K562 (cell line): ENCODE results near the gene HOXA7. TPM values are rescaled to one million over a fixed set of nuclear protein-coding genes. Genes with fewer than 3 reads are reported as not detected.

Experiments used
- ATAC-seq: fragments of 200-7000 bp; cut with Tn5 transposase; 3 replicates; pipeline ENCODE4 v1.9.1; 2020; ENCODE audit warnings: moderate library complexity
- BruUV-seq: library from RNA; stranded (reverse); fragments of 400-500 nt; replicated peaks from 2 replicates; lab custom pipeline; 2021; lab: Mats Ljungman, UMichigan
- CTCF ChIA-PET: fragments of 300-600 bp; formaldehyde crosslinking; extraction: SDS; loops from one replicate; lab custom pipeline; 2021; ENCODE audit warnings: low intra/inter-chr PET ratio; lab: Yijun Ruan, JAX
- POLR2A ChIA-PET: fragments of 300-600, 350-650 bp; sonication (Branson Sonifier 250); formaldehyde crosslinking; extraction: SDS; loops from one replicate; lab custom pipeline; 2021; ENCODE audit warnings: antibody characterized with exemption, inconsistent platforms; lab: Yijun Ruan, JAX
- DNase-seq, 4 experiments: peaks; one replicate each; pipeline versions ENCODE4 v3.0.0 to v3.0.0-alpha.2; 2011 to 2018; ENCODE audit warnings: low spot score in 3 of 4, mixed read lengths in 3 of 4; ENCODE audit errors: extremely low read depth in 1 of 4
- FAIRE-seq: peaks from 2 replicates; lab custom pipeline; 2011; peaks lifted over from hg19 to GRCh38; lab: Jason Lieb, UNC
- H2AFZ ChIP-seq: 2 replicates; pipeline ENCODE4 v1.6.0; 2011; ENCODE audit warnings: low read depth, low read length, control low read depth, inconsistent platforms
- H3K27ac ChIP-seq: fragments of 200-600 bp; 3 replicates; pipeline ENCODE4 v1.8.0; 2011; ENCODE audit warnings: low read depth, mild to moderate bottlenecking, control low read depth, inconsistent platforms, low read length, moderate library complexity, mixed read lengths; ENCODE audit errors: extremely low read depth
- H3K27me3 ChIP-seq, 2 experiments: fragments of 300-600 bp in 1 of 2; 2 replicates in 1 of 2; 3 replicates in 1 of 2; pipeline versions ENCODE4 v1.6.0 to v1.8.0; 2011; ENCODE audit warnings: inconsistent platforms in 2 of 2, low read length in 2 of 2, mild to moderate bottlenecking in 1 of 2, mixed read lengths in 1 of 2, moderate library complexity in 1 of 2; ENCODE audit not compliant: control insufficient read depth in 2 of 2, insufficient read depth in 2 of 2
- H3K36me3 ChIP-seq: fragments of 300-600 bp; 3 replicates; pipeline ENCODE4 v1.8.0; 2011; ENCODE audit warnings: mild to moderate bottlenecking, low read length, inconsistent platforms; ENCODE audit not compliant: control insufficient read depth, insufficient read depth
- H3K4me1 ChIP-seq, 2 experiments: fragments of 200-600 bp in 1 of 2; replicated peaks in 1 of 2; 2 replicates in 1 of 2; 3 replicates in 1 of 2; pipeline versions ENCODE4 v1.5.1 to v1.8.0; 2011; ENCODE audit warnings: inconsistent platforms in 2 of 2, low read length in 2 of 2, mild to moderate bottlenecking in 1 of 2, mixed read lengths in 1 of 2, moderate library complexity in 1 of 2; ENCODE audit not compliant: control insufficient read depth in 2 of 2, insufficient read depth in 2 of 2
- H3K4me2 ChIP-seq: 2 replicates; pipeline ENCODE4 v1.6.1; 2011; ENCODE audit warnings: low read length, control low read depth, inconsistent platforms, mixed read lengths; ENCODE audit not compliant: insufficient read depth
- H3K4me3 ChIP-seq: fragments of 200-600 bp; sonication (generic), shearing (Covaris generic); 2 replicates; pipeline ENCODE4 v1.5.1; 2016; ENCODE audit warnings: control low read depth, inconsistent platforms
- H3K79me2 ChIP-seq: fragments of 200-600 bp; 3 replicates; pipeline ENCODE4 v1.8.0; 2011; ENCODE audit warnings: low read length, inconsistent platforms; ENCODE audit not compliant: control insufficient read depth, insufficient read depth
- H3K9ac ChIP-seq, 2 experiments: 2 replicates each; pipeline versions ENCODE4 v1.6.0 to v1.6.1; 2011; ENCODE audit warnings: low read depth in 2 of 2, low read length in 2 of 2, control low read depth in 1 of 2, inconsistent platforms in 1 of 2, mild to moderate bottlenecking in 1 of 2, mixed read lengths in 1 of 2; ENCODE audit not compliant: insufficient read depth in 1 of 2
- H3K9me1 ChIP-seq: one replicate; pipeline ENCODE4 v1.6.0; 2011; ENCODE audit warnings: inconsistent platforms, mild to moderate bottlenecking, low read length, moderate library complexity; ENCODE audit not compliant: control insufficient read depth, insufficient read depth
- H3K9me3 ChIP-seq: replicated peaks from 2 replicates; pipeline ENCODE4 v1.5.1; 2011; ENCODE audit warnings: low read depth, low read length, inconsistent platforms; ENCODE audit not compliant: control insufficient read depth, insufficient read depth
- H4K20me1 ChIP-seq: replicated peaks from 2 replicates; pipeline ENCODE4 v1.6.1; 2011; ENCODE audit warnings: low read length, inconsistent platforms, mixed read lengths; ENCODE audit not compliant: control insufficient read depth, insufficient read depth
- FOXK2 ChIP-seq, 2 experiments: fragments of 450-650 bp; IDR thresholded peaks in 1 of 2; conservative IDR thresholded peaks in 1 of 2; 2 replicates each; pipeline ENCODE4 v1.6.1; 2016; ENCODE audit warnings: low read depth in 2 of 2, mild to moderate bottlenecking in 1 of 2
- POLR2A ChIP-seq: fragments of 450-650 bp; conservative IDR thresholded peaks from 2 replicates; pipeline ENCODE4 v1.6.1; 2016
- SIN3B ChIP-seq: fragments of 450-650 bp; IDR thresholded peaks from 2 replicates; pipeline ENCODE4 v1.6.1; 2017; ENCODE audit warnings: low read depth, mild to moderate bottlenecking, moderate library complexity
- ZNF224 ChIP-seq: sonication (generic); formaldehyde crosslinking; IDR thresholded peaks from 2 replicates; pipeline ENCODE4 v1.8.0; 2022; ENCODE audit warnings: mild to moderate bottlenecking, missing genetic modification reagents
- ZNF232 ChIP-seq: sonication (generic); formaldehyde crosslinking; IDR thresholded peaks from 2 replicates; pipeline ENCODE4 v1.8.0; 2022; ENCODE audit warnings: mild to moderate bottlenecking, missing genetic modification reagents
- ZNF79 ChIP-seq: fragments of 250-450 bp; sonication (Bioruptor Pico); IDR thresholded peaks from 2 replicates; pipeline ENCODE4 v1.4.0; 2020; ENCODE audit warnings: low read depth, mild to moderate bottlenecking, moderate library complexity
- WGBS: fragments of 100-300 bp; shearing (Covaris generic); methylation state at CpG from one replicate; pipeline ENCODE4 v1.1.6; 2016; ENCODE audit warnings: low coverage, mixed read lengths; ENCODE audit not compliant: insufficient coverage; ENCODE audit errors: missing lambda C conversion rate; 5-methylcytosine and 5-hydroxymethylcytosine counted together
- in situ Hi-C: fragments of 300-500 bp; cut with MboI; formaldehyde crosslinking; loops from 4 replicates; pipeline ENCODE4 v1.15.0; 2018; ENCODE audit warnings: inconsistent platforms, mixed read lengths
- intact Hi-C: fragments of 100-400 bp; cut with micrococcal nuclease; formaldehyde crosslinking; loops from 2 replicates; pipeline ENCODE4 v1.14.2; 2022
- polyA plus RNA-seq, 8 experiments: library from polyadenylated mRNA; depleted of rRNA in 4 of 8; stranded (reverse) in 5 of 8; unstranded in 3 of 8; fragments of >200 nt; fragmentation: Nextera tagmentation in 2 of 8; fragmentation: Illumina TruSeq in 1 of 8; extraction: Ambion mirVana in 2 of 8; extraction: Trizol in 1 of 8; gene quantifications; 2 replicates each; pipeline versions ENCODE4 v1.2.1 to v1.2.3, GENCODE V29; 2011 to 2014; ENCODE audit warnings: inconsistent platforms in 1 of 8, missing spikeins in 1 of 8
- total RNA-seq, 7 experiments: library from RNA; depleted of rRNA in 6 of 7; stranded (reverse); fragments of >200 nt in 6 of 7; fragmentation: Illumina TruSeq in 2 of 7; extraction: Trizol in 2 of 7; gene quantifications; 2 replicates each; pipeline versions ENCODE4 v1.2.1 to v1.2.3, GENCODE V29; 2011 to 2021; ENCODE audit warnings: low replicate concordance in 1 of 7
- TF ChIP-seq, protein P1 (sequence below): fragments of 250-450 bp; sonication (Bioruptor Pico); IDR thresholded peaks from 2 replicates; pipeline ENCODE4 v1.8.0; 2022; ENCODE audit warnings: moderate library complexity, mild to moderate bottlenecking, inconsistent platforms
- TF ChIP-seq, protein P2 (sequence below): fragments of 450-650 bp; conservative IDR thresholded peaks from 2 replicates; pipeline ENCODE4 v1.6.1; 2016; ENCODE audit warnings: missing genetic modification characterization, low read depth, mild to moderate bottlenecking, control low read depth, missing compliant biosample characterization
- TF ChIP-seq, protein P3 (sequence below): fragments of 450-650 bp; formaldehyde crosslinking; IDR thresholded peaks from 2 replicates; pipeline ENCODE4 v1.4.0; 2020; ENCODE audit warnings: mild to moderate bottlenecking, moderate library complexity
- TF ChIP-seq, protein P4 (sequence below): fragments of 250-450 bp; sonication (Bioruptor Pico); IDR thresholded peaks from 2 replicates; pipeline ENCODE4 v1.9.0; 2021; ENCODE audit warnings: mild to moderate bottlenecking

Gene HOXA7
- total and polyA plus RNA-seq, 9 of the 15 experiments (the other 6 are each of a cell fraction or from before 2014, with no cell fraction given), result not detected

DNA sequence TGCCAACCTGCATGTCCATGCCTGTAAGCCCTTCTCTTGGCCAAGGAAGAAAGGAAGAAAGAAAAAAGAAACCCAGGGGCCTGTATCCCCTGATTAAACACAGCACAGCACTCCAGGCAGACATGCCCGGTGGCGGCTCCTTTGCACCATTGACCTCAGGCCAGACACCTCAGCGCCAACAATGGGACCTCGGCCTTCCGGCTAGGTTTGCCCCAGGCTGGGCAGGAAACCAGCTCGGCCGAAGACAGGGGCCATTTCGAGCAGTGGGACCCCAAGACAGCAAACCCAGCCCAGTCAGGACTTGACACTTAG is 14.8 kb upstream of the HOXA7 start:
- peaks cover 33 to 73% of the 10 kb centered on the region in 2 experiments for H3K27me3 ChIP-seq
- H3K27ac ChIP-seq, result no peak overlapping the region
- in situ Hi-C loops (loop anchor here (25.0 kb wide), 3 partner anchors 659 to 1284 kb away; no protein-coding TSS in a partner anchor), intact Hi-C loops (no loop called here)
- H3K9me3 ChIP-seq, result no peaks in the 10 kb centered on the region
- no peak for DNase-seq
- H3K79me2 ChIP-seq, result no peaks in the 10 kb centered on the region
- POLR2A ChIA-PET, result no interaction called here
- CTCF ChIA-PET, result no interaction called here
- no peaks in the 10 kb centered on the region for H3K36me3 ChIP-seq
- no TSS peak for BruUV-seq
- ATAC-seq, result no peak
- 2% methylated on average over 8 of the region's 8 CpGs for WGBS
- peaks cover 0 to 3% of the 10 kb centered on the region in 2 experiments; a peak in 1 of 5 replicates for H3K4me1 ChIP-seq
- H4K20me1 ChIP-seq, result no peaks in the 10 kb centered on the region
- H3K4me2 ChIP-seq, result no peak overlapping the region
- no peak for FAIRE-seq
- H3K4me3 ChIP-seq, result no peak overlapping the region
- H3K9me1 ChIP-seq, result no peaks in the 10 kb centered on the region
- H3K9ac ChIP-seq, result no peak overlapping the region
- TF ChIP-seq, protein P1, sequence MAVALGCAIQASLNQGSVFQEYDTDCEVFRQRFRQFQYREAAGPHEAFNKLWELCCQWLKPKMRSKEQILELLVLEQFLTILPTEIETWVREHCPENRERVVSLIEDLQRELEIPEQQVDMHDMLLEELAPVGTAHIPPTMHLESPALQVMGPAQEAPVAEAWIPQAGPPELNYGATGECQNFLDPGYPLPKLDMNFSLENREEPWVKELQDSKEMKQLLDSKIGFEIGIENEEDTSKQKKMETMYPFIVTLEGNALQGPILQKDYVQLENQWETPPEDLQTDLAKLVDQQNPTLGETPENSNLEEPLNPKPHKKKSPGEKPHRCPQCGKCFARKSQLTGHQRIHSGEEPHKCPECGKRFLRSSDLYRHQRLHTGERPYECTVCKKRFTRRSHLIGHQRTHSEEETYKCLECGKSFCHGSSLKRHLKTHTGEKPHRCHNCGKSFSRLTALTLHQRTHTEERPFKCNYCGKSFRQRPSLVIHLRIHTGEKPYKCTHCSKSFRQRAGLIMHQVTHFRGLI (CRISPR knock-in tag), result no peak
- TF ChIP-seq, protein P2, sequence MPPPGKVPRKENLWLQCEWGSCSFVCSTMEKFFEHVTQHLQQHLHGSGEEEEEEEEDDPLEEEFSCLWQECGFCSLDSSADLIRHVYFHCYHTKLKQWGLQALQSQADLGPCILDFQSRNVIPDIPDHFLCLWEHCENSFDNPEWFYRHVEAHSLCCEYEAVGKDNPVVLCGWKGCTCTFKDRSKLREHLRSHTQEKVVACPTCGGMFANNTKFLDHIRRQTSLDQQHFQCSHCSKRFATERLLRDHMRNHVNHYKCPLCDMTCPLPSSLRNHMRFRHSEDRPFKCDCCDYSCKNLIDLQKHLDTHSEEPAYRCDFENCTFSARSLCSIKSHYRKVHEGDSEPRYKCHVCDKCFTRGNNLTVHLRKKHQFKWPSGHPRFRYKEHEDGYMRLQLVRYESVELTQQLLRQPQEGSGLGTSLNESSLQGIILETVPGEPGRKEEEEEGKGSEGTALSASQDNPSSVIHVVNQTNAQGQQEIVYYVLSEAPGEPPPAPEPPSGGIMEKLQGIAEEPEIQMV (tag), result no peak
- TF ChIP-seq SIN3B, result no peak
- TF ChIP-seq ZNF79, result no peak
- TF ChIP-seq POLR2A, result no peak
- TF ChIP-seq ZNF224, result no peak
- no peak for TF ChIP-seq ZNF232 (CRISPR knock-in tag)
- TF ChIP-seq, protein P3, sequence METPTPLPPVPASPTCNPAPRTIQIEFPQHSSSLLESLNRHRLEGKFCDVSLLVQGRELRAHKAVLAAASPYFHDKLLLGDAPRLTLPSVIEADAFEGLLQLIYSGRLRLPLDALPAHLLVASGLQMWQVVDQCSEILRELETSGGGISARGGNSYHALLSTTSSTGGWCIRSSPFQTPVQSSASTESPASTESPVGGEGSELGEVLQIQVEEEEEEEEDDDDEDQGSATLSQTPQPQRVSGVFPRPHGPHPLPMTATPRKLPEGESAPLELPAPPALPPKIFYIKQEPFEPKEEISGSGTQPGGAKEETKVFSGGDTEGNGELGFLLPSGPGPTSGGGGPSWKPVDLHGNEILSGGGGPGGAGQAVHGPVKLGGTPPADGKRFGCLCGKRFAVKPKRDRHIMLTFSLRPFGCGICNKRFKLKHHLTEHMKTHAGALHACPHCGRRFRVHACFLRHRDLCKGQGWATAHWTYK (CRISPR knock-in tag), result no peak
- TF ChIP-seq, protein P4, sequence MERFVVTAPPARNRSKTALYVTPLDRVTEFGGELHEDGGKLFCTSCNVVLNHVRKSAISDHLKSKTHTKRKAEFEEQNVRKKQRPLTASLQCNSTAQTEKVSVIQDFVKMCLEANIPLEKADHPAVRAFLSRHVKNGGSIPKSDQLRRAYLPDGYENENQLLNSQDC, result no peak
- no peak for TF ChIP-seq FOXK2 (conservative IDR thresholded peaks at IDR 0.05 in 1 of 2, IDR thresholded peaks at IDR 0.05 in 1 of 2; ENCODE audit: low read depth in 2 of 2)
- no peak overlapping the region for H2AFZ ChIP-seq
